Measurements from ENCODE around the gene TUBGCP3.

The TUBGCP3 gene

GRCh38 chr13:112519517-112520060, 68.4 kb downstream of the TUBGCP3 start:
- no peak for TF ChIP-seq CTCF (IDR thresholded peaks at IDR 0.05)

GRCh38 chr13:112516218-112516617, 71.7 kb downstream of the TUBGCP3 start:
- no peak for DNase-seq (ENCODE audit: low spot score)
- no peak overlapping the region for H3K27ac ChIP-seq

More at GRCh38 chr13:112519517-112520060, 68.4 kb downstream of the TUBGCP3 start:
- no peak for DNase-seq (ENCODE audit: low spot score)
- no peak overlapping the region for H3K27ac ChIP-seq
- no peak overlapping the region for H3K4me3 ChIP-seq

DNA sequence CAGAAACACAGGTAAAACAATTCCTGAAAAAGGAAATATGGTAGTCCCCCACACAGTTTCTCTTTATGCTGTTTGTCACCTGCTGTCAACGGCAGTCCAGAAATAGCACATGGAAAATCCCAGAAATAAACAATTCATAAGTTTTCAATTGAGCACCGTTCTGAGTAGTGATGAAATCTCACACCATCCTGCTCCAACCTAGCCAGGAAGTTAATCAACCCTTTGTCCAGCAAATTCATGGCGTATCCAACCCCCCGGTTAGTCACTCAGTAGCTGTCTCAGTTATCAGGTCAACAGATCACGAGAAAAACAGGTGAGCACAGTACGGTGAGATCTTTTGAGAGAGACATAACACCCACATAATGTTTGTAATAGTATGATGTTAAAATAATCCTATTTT, 74.2 kb downstream of the TUBGCP3 start:
- H3K27ac ChIP-seq = no peak overlapping the region
- DNase-seq (ENCODE audit: low spot score) = no peak
- H3K4me3 ChIP-seq = no peak overlapping the region
- no peak for TF ChIP-seq CTCF (IDR thresholded peaks at IDR 0.05)

More at GRCh38 chr13:112516218-112516617, 71.7 kb downstream of the TUBGCP3 start:
- no peak for TF ChIP-seq CTCF (IDR thresholded peaks at IDR 0.05)
- no peak overlapping the region for H3K4me3 ChIP-seq

DNA sequence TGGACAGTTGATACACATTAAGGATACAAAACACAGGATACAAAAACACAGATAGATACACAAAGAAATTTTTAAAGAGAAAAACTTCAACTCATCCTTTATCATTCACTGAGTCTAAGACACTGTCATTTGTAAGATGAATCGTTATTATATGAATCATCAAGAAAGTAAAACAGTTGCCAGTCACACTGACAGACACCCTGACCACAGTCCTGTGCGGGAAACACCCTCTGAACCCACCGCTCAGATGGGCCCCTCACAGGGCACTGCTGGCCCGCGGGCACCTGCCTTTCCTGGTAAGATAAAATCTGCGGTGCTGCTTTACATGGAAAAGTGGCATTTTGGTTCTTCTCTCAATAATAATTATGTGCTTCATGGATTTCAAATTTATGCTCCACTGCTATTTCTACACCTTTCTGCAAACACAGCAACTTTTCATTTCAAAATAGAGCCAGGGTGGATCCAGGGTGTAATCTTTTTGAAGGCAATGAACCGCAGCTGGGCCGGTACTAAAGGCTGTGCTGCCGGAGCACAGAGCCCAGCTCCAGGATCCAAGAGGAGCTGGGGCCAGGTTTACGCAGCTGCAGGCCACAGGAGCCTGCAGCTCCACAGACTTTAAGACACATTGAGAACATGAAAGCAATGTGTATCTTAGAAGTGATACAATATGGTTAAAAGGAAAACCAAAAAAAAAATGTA, 76.8 kb downstream of the TUBGCP3 start:
- no peak for TF ChIP-seq CTCF (IDR thresholded peaks at IDR 0.05)
- DNase-seq (ENCODE audit: low spot score) = no peak
- no peak overlapping the region for H3K27ac ChIP-seq
- H3K4me3 ChIP-seq = no peak overlapping the region

DNA sequence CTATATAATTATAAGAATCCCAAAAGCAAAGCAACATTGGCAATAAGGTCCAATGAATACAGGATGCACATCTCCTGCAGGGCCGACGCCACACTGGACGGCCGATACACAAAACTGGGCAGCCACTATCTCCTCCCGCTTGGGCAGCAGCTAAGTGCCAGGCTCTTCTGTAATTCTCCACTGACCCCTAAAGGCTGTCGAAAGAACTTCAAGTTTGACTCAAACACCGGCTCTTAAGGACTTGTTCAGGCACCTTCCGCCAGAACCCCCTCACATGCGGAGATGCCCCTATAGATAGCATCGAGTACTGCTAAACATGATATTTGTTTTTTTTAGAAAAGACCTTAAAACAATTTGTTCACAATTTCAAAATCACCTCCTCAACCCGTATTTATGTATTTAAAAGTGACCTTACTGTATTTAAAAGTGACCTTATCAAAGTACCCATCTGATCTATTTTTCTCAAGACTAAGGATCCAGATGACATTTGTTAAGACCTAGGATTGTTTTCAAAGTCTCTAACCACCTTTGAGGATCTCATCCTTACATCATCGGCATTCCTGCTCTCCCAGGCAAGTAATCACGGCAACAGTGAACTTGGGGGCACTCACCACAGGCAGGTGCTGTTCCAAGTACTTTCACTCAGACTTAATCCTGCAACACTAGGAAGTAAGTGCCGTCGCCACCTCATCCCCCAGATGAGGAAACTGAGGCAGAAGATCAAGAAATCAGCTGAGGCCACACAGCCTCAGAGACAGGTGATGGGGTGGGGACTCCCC, 77.8 kb downstream of the TUBGCP3 start:
- no peak for DNase-seq (ENCODE audit: low spot score)
- peak; percentile 32 for TF ChIP-seq CTCF (IDR thresholded peaks at IDR 0.05)
- no peak overlapping the region for H3K27ac ChIP-seq
- H3K4me3 ChIP-seq = no peak overlapping the region

DNA sequence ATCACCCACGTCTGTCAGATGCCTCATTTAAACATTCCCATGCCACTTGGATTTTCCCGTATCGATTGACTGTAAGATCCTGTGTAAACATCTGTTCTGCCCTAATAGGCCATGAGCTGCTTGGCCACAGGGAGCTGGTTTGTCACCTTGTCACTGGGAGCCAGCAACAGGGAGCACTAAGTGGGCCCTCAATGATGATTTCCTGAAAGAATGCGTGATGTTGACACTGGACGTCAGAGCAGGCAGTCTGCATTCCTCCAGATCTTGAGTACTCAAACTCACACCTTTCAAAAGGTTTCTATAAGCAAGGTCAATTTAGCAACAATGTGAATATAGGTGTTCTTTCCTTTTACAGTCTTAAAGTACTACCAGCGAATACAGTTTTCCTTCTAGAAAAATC, 78.8 kb downstream of the TUBGCP3 start:
- Histone ChIP-seq H3K4me3 (no peak overlapping the region), H3K27ac (no peak overlapping the region)
- no peak for DNase-seq (ENCODE audit: low spot score)
- TF ChIP-seq CTCF (IDR thresholded peaks at IDR 0.05) = no peak

Data from coronary artery (tissue), 2 donors.